ENCODE results near the gene ABCB11.

- TF ChIP-seq POLR2A (IDR thresholded peaks at IDR 0.05) (no peak), CTCF (IDR thresholded peaks at IDR 0.05) (no peak)
Observed at GRCh38 chr2:169029341-169029740, 1.8 kb downstream of the ABCB11 start.

Data from thyroid gland (tissue), 4 donors.